SU-DHL-6 (cell line): ENCODE results near the gene CCNT1.

ENCODE experiments used
- H2AFZ ChIP-seq: fragments of 200-600 bp; sonication (generic); 2 replicates; pipeline ENCODE4 v1.6.1; 2014; ENCODE audit warnings: low read depth, mild to moderate bottlenecking, moderate library complexity, mixed read lengths, antibody characterized with exemption, low read length; ENCODE audit not compliant: severe bottlenecking
- H3F3A ChIP-seq: fragments of 200-600 bp; shearing (Covaris generic); 2 replicates; pipeline ENCODE4 v1.6.0; 2016; ENCODE audit warnings: antibody characterized with exemption, mild to moderate bottlenecking; ENCODE audit not compliant: insufficient read depth
- H3K27ac ChIP-seq: fragments of 200-600 bp; sonication (generic); 2 replicates; pipeline ENCODE4 v1.5.1; 2016; ENCODE audit warnings: low read depth, mild to moderate bottlenecking, low read length, moderate library complexity, mixed read lengths
- H3K27me3 ChIP-seq: fragments of 200-600 bp; sonication (generic), shearing (Covaris generic); 2 replicates; pipeline ENCODE4 v1.6.0; 2014; ENCODE audit warnings: mild to moderate bottlenecking, low read length
- H3K36me3 ChIP-seq: fragments of 200-600 bp; sonication (generic); 2 replicates; pipeline ENCODE4 v1.6.1; 2014; ENCODE audit warnings: mild to moderate bottlenecking, low read length, mixed read lengths
- H3K4me2 ChIP-seq: fragments of 300-600, 200-600 bp; shearing (Covaris generic), sonication (generic); 2 replicates; pipeline ENCODE4 v1.6.0; 2014; ENCODE audit warnings: low read length, low read depth, mild to moderate bottlenecking; ENCODE audit not compliant: poor library complexity, severe bottlenecking
- H3K4me3 ChIP-seq: fragments of 200-600 bp; sonication (generic); 2 replicates; pipeline ENCODE4 v1.5.1; 2014; ENCODE audit warnings: antibody characterized with exemption, low read length, mild to moderate bottlenecking, mixed read lengths; ENCODE audit not compliant: insufficient read depth, poor library complexity, severe bottlenecking
- H3K79me2 ChIP-seq: fragments of 200-600 bp; sonication (generic); 2 replicates; pipeline ENCODE4 v1.6.1; 2014; ENCODE audit warnings: mild to moderate bottlenecking, low read length, moderate library complexity; ENCODE audit not compliant: insufficient read depth
- H3K9ac ChIP-seq: fragments of 200-600 bp; sonication (generic); 2 replicates; pipeline ENCODE4 v1.7.0; 2014; ENCODE audit warnings: mild to moderate bottlenecking, low read length
- H3K9me2 ChIP-seq: fragments of 200-600 bp; sonication (generic); replicated peaks from 2 replicates; pipeline ENCODE4 v1.6.1; 2014; ENCODE audit warnings: low read length; ENCODE audit not compliant: insufficient read depth
- H3K9me3 ChIP-seq: fragments of 200-600 bp; sonication (generic); 2 replicates; pipeline ENCODE4 v1.6.1; 2014; ENCODE audit warnings: low read length, mixed read lengths; ENCODE audit not compliant: insufficient read depth
- H4K20me1 ChIP-seq: fragments of 200-600 bp; sonication (generic); 2 replicates; pipeline ENCODE4 v1.6.1; 2014; ENCODE audit warnings: low read depth, mild to moderate bottlenecking, antibody characterized with exemption, low read length, moderate library complexity, mixed read lengths
- CTCF ChIP-seq: fragments of 200-600 bp; sonication (generic); IDR thresholded peaks from one replicate; pipeline ENCODE4 v1.5.1; 2017; ENCODE audit warnings: antibody characterized with exemption, mild to moderate bottlenecking, low read length, moderate library complexity; ENCODE audit not compliant: insufficient read depth, poor library complexity, severe bottlenecking
- EZH2phosphoT487 ChIP-seq: fragments of 200-600 bp; sonication (generic), shearing (Covaris generic); conservative IDR thresholded peaks from 2 replicates; pipeline ENCODE4 v1.6.1; 2018; ENCODE audit warnings: mild to moderate bottlenecking, antibody characterized with exemption, low read length, moderate library complexity, mixed read lengths

The CCNT1 gene

GRCh38 chr12:48688836-48689235 is 27.7 kb downstream of the CCNT1 start:
- no peak overlapping the region for H3K4me3 ChIP-seq
- no peak overlapping the region for H3K9ac ChIP-seq
- no peaks in the 10 kb centered on the region for H3K9me2 ChIP-seq
- H3F3A ChIP-seq = peaks cover 11% of the 10 kb centered on the region; the same call in 1 of the 2 replicates
- H3K4me2 ChIP-seq = no peak overlapping the region
- H3K27me3 ChIP-seq = no peaks in the 10 kb centered on the region
- no peaks in the 10 kb centered on the region for H4K20me1 ChIP-seq
- no peak overlapping the region for H2AFZ ChIP-seq
- peaks cover 22% of the 10 kb centered on the region for H3K36me3 ChIP-seq
- peaks cover 4% of the 10 kb centered on the region; the same call in 1 of the 2 replicates for H3K79me2 ChIP-seq
- no peak overlapping the region for H3K27ac ChIP-seq
- TF ChIP-seq EZH2phosphoT487 (no peak), CTCF (no peak)
- no peaks in the 10 kb centered on the region for H3K9me3 ChIP-seq

GRCh38 chr12:48687592-48687991 is 28.9 kb downstream of the CCNT1 start:
- Histone ChIP-seq H4K20me1 (no peaks in the 10 kb centered on the region), H3K4me2 (no peak overlapping the region)

GRCh38 chr12:48686615-48687334 is 29.7 kb downstream of the CCNT1 start:
- no peaks in the 10 kb centered on the region for H3K27me3 ChIP-seq
- H3K27ac ChIP-seq = no peak overlapping the region
- no peak overlapping the region for H2AFZ ChIP-seq
- H3K4me2 ChIP-seq = no peak overlapping the region
- H3K9ac ChIP-seq = no peak overlapping the region
- no peak overlapping the region for H3K4me3 ChIP-seq
- no peaks in the 10 kb centered on the region for H4K20me1 ChIP-seq
- no peaks in the 10 kb centered on the region for H3K9me3 ChIP-seq
- peaks cover 2% of the 10 kb centered on the region for H3K79me2 ChIP-seq
- TF ChIP-seq EZH2phosphoT487 (no peak), CTCF (no peak)
- H3K36me3 ChIP-seq = peaks cover 10% of the 10 kb centered on the region; the same call in 1 of the 2 replicates
- no peaks in the 10 kb centered on the region for H3K9me2 ChIP-seq
- H3F3A ChIP-seq = peaks cover 11% of the 10 kb centered on the region; the same call in 1 of the 2 replicates

More at GRCh38 chr12:48687592-48687991, 28.9 kb downstream of the CCNT1 start:
- Histone ChIP-seq H3F3A (peaks cover 11% of the 10 kb centered on the region; the same call in 1 of the 2 replicates), H3K36me3 (peaks cover 13% of the 10 kb centered on the region; the same call in 1 of the 2 replicates), H2AFZ (no peak overlapping the region), H3K9me2 (no peaks in the 10 kb centered on the region), H3K27me3 (no peaks in the 10 kb centered on the region), H3K9ac (no peak overlapping the region), H3K27ac (no peak overlapping the region), H3K79me2 (no peaks in the 10 kb centered on the region), H3K4me3 (no peak overlapping the region), H3K9me3 (no peaks in the 10 kb centered on the region)
- TF ChIP-seq EZH2phosphoT487 (no peak), CTCF (no peak)
